Measurements from ENCODE around the gene ERN1. TPM values are rescaled to one million over a fixed set of nuclear protein-coding genes. Genes with fewer than 3 reads are reported as not detected.
A peak's percentile ranks its signal among the peaks of the same experiment; 100 is the strongest.

ERN1 gene
- polyA plus RNA-seq, 1 experiment, result 8.6 TPM

DNA sequence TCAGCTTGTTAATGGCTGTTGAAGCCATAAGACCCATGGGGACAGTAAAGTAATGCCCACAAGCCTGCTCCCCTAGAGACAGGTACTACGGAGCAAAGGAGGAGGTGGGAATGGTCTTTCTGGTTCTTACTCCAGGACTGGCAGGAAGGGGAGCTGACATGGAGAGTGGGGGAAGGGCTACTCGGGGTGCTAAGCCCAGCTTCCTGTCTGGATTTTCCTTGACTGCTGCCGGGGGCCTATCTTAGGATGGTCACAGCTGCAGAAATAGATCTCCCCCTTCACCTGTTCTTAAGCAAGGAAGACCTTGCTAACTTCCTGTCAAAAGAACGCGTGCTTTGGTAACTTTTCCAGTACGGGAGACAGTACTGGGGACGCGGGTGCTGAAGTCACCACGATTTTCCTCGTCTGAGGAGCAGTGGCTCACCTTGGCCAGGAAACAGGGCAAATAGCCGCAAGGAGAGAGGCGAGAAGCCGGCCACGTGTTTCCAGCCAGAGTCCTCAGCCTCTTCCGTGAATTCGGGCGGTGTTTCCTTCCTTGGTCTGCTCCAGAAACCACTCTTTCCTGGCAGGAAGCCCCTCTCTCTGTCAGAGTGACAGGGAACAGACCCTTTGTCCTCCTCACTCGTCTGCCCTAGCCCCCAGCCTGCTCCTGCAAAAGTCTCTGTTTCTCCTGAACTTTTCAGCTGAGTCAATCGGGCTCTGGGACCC lies 132.4 kb downstream of the ERN1 start:
- peaks cover 19% of the 10 kb centered on the region for H3K27me3 ChIP-seq (ENCODE audit: control insufficient read depth, insufficient read depth, low read length)
- H3K36me3 ChIP-seq (ENCODE audit: control insufficient read depth, insufficient read depth, low read length), result no peaks in the 10 kb centered on the region
- TF ChIP-seq, protein P1, sequence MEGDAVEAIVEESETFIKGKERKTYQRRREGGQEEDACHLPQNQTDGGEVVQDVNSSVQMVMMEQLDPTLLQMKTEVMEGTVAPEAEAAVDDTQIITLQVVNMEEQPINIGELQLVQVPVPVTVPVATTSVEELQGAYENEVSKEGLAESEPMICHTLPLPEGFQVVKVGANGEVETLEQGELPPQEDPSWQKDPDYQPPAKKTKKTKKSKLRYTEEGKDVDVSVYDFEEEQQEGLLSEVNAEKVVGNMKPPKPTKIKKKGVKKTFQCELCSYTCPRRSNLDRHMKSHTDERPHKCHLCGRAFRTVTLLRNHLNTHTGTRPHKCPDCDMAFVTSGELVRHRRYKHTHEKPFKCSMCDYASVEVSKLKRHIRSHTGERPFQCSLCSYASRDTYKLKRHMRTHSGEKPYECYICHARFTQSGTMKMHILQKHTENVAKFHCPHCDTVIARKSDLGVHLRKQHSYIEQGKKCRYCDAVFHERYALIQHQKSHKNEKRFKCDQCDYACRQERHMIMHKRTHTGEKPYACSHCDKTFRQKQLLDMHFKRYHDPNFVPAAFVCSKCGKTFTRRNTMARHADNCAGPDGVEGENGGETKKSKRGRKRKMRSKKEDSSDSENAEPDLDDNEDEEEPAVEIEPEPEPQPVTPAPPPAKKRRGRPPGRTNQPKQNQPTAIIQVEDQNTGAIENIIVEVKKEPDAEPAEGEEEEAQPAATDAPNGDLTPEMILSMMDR (IDR thresholded peaks at IDR 0.05; ENCODE audit: insufficient read depth, low read depth, low read length), result no peak
- ChIA-PET CTCF (interaction anchor here (0.9 to 1.5 kb wide), 4 partner anchors 10 to 94 kb away, joined by 3 to 6 read pairs (median 3); partner anchors contain the start of gene GH1), POLR2A (no interaction called here)
- DNase-seq (ENCODE audit: low read depth), result no peak
- peak overlapping the region; percentile 66; the same call in 1 of the 2 replicates for H3K4me3 ChIP-seq (ENCODE audit: low read depth, low read length)

DNA sequence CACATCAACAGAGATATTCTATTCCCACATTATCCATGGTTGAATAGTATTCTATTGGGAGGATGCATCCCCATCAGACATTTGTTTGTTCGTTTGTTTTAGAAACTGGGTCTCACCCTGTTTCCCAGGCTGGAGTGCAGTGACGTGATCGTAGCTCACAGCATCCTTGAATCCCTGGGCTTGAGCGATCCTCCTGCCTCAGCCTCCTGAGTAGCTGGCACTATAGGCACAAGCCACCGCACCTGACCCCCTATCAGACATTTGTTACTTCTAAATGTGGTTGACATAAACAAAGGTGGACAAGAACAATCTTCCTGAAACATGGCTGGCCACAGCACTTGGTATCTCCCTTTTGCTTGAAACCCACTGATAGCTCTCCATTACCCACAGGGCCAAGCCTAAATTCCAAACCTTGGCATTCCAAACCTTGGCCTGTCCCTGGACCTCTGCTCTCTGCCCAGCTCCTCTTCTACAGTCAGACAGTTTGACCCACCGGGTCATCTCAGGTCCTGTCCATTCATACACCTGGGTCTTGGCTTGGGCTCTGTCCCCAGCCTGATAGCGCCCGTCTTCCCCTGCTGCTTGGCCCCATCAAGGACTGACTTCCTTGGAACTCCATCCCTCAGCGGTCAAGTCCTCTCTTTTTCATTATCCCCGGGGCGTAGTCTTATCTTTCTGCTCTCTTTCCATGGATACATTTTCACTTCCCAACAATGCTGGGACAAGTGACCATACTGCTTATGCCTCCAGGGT lies 133.3 kb downstream of the ERN1 start:
- no peak for DNase-seq (ENCODE audit: low read depth)
- H3K36me3 ChIP-seq (ENCODE audit: control insufficient read depth, insufficient read depth, low read length), result no peaks in the 10 kb centered on the region
- CTCF ChIA-PET, result interaction anchor here (0.9 to 1.2 kb wide), 2 partner anchors 29 to 93 kb away, joined by 3 read pairs; no protein-coding TSS in a partner anchor
- H3K27me3 ChIP-seq (ENCODE audit: control insufficient read depth, insufficient read depth, low read length), result peaks cover 19% of the 10 kb centered on the region
- TF ChIP-seq, protein P1 (IDR thresholded peaks at IDR 0.05; ENCODE audit: insufficient read depth, low read depth, low read length), result no peak
- POLR2A ChIA-PET, result no interaction called here
- no peak overlapping the region for H3K4me3 ChIP-seq (ENCODE audit: low read depth, low read length)

DNA sequence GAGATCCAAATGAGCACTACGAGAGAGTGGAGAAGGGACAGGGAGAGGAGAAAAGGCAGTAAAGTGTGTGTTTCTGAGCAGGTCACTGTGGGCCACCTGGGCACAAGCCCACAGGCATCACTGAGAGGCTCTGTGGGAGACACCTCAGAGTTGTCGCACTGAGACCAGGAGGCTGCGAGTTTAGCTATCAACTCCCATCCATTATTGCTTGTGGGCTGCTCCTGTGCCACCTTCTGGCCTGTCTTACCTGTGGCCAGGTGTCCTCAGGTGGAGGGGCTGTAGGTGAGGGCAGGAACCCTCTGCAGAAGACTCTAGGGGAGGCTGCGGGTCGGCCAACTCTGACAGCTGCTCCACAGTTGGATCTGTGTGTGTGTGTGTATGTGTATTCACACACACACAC lies 134.3 kb downstream of the ERN1 start:
- TF ChIP-seq, protein P1 (IDR thresholded peaks at IDR 0.05; ENCODE audit: insufficient read depth, low read depth, low read length), result no peak
- Histone ChIP-seq H3K27me3 (ENCODE audit: control insufficient read depth, insufficient read depth, low read length) (peaks cover 21% of the 10 kb centered on the region), H3K36me3 (ENCODE audit: control insufficient read depth, insufficient read depth, low read length) (no peaks in the 10 kb centered on the region), H3K4me3 (ENCODE audit: low read depth, low read length) (no peak overlapping the region)
- ChIA-PET CTCF (interaction anchor here (1.9 kb wide), 1 partner anchor 30 kb away, joined by 4 read pairs; no protein-coding TSS in a partner anchor), POLR2A (no interaction called here)
- no peak for DNase-seq (ENCODE audit: low read depth)

GRCh38 chr17:63993368-63993985 lies 136.5 kb downstream of the ERN1 start:
- no peaks in the 10 kb centered on the region for H3K36me3 ChIP-seq (ENCODE audit: control insufficient read depth, insufficient read depth, low read length)
- no peak overlapping the region for H3K4me3 ChIP-seq (ENCODE audit: low read depth, low read length)
- ChIA-PET CTCF (interaction anchor here (0.6 to 1.1 kb wide), 5 partner anchors 10 to 103 kb away, joined by 3 to 7 read pairs (median 3); no protein-coding TSS in a partner anchor), POLR2A (no interaction called here)
- H3K27me3 ChIP-seq (ENCODE audit: control insufficient read depth, insufficient read depth, low read length), result peaks cover 25% of the 10 kb centered on the region
- TF ChIP-seq, protein P1 (IDR thresholded peaks at IDR 0.05; ENCODE audit: insufficient read depth, low read depth, low read length), result no peak
- no peak for DNase-seq (ENCODE audit: low read depth)

- Histone ChIP-seq H3K27me3 (ENCODE audit: control insufficient read depth, insufficient read depth, low read length) (peaks cover 17% of the 10 kb centered on the region), H3K4me3 (ENCODE audit: low read depth, low read length) (no peak overlapping the region), H3K36me3 (ENCODE audit: control insufficient read depth, insufficient read depth, low read length) (no peaks in the 10 kb centered on the region)
- TF ChIP-seq, protein P1 (IDR thresholded peaks at IDR 0.05; ENCODE audit: insufficient read depth, low read depth, low read length), result no peak
- CTCF ChIA-PET, result interaction anchor here (0.9 to 1.7 kb wide), 5 partner anchors 10 to 81 kb away, joined by 3 to 10 read pairs (median 4); partner anchors contain the start of gene CSHL1
- DNase-seq (ENCODE audit: low read depth), result no peak
- POLR2A ChIA-PET, result no interaction called here
Measured at GRCh38 chr17:63991611-63992010, 138.3 kb downstream of the ERN1 start.
